ENCODE measurements around the gene SAPCD2. TPM values are rescaled to one million over a fixed set of nuclear protein-coding genes. Genes with fewer than 3 reads are reported as not detected.

Gene SAPCD2
- total and polyA plus RNA-seq, 12 donors = 0.07 to 1.7 (median 0.58) TPM

DNA sequence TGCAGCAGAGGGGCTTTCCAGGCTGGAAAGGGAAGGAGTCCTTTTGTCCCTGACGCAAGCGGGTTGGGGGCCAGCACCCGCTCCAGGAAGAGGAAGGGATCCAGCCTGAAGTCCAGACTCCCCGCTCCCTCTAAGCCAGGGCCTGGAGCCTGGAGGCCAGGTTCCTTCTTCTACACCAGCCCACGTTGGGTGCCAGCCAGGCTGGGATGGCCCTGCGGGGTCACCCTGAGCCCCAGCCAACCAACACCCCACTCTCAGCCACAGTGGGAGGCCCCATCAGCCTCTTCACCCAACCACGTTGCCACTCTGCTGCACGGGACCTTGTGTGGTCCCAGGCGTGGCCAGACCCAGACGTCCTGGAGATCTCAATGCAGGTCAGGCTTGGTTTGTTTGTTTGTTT, 37.5 kb downstream of the SAPCD2 start:
- H3K27me3 ChIP-seq = no peaks in the 10 kb centered on the region
- intact Hi-C loops (cut with DNase I) = loop anchor here (5.0 kb wide), 2 partner anchors 91 to 246 kb away; partner anchors contain the start of gene FBXW5 (in 1 of the 2)
- peak in 6 of 7 donors; percentile 44 to 74 (median 58) for DNase-seq
- H3K9me3 ChIP-seq (replicated peaks in 1 of 3) = no peaks in the 10 kb centered on the region
- 74 to 98% (median 76%) methylated on average over 4 to 10 of the region's 10 CpGs for WGBS, 4 donors
- TF ChIP-seq, protein P1, sequence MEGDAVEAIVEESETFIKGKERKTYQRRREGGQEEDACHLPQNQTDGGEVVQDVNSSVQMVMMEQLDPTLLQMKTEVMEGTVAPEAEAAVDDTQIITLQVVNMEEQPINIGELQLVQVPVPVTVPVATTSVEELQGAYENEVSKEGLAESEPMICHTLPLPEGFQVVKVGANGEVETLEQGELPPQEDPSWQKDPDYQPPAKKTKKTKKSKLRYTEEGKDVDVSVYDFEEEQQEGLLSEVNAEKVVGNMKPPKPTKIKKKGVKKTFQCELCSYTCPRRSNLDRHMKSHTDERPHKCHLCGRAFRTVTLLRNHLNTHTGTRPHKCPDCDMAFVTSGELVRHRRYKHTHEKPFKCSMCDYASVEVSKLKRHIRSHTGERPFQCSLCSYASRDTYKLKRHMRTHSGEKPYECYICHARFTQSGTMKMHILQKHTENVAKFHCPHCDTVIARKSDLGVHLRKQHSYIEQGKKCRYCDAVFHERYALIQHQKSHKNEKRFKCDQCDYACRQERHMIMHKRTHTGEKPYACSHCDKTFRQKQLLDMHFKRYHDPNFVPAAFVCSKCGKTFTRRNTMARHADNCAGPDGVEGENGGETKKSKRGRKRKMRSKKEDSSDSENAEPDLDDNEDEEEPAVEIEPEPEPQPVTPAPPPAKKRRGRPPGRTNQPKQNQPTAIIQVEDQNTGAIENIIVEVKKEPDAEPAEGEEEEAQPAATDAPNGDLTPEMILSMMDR (IDR thresholded peaks at IDR 0.05) = no peak
- TF ChIP-seq POLR2A (IDR thresholded peaks at IDR 0.05) = no peak
- peak overlapping the region in 1 of 5 donors; percentile 61 for H3K27ac ChIP-seq
- H3K4me1 ChIP-seq (replicated peaks in 1 of 2) = peaks cover 9 to 28% of the 10 kb centered on the region in 2 donors
- no peaks in the 10 kb centered on the region for H3K36me3 ChIP-seq (replicated peaks in 1 of 2)
- H3K4me3 ChIP-seq = peak overlapping the region in 1 of 4 donors; percentile 29

DNA sequence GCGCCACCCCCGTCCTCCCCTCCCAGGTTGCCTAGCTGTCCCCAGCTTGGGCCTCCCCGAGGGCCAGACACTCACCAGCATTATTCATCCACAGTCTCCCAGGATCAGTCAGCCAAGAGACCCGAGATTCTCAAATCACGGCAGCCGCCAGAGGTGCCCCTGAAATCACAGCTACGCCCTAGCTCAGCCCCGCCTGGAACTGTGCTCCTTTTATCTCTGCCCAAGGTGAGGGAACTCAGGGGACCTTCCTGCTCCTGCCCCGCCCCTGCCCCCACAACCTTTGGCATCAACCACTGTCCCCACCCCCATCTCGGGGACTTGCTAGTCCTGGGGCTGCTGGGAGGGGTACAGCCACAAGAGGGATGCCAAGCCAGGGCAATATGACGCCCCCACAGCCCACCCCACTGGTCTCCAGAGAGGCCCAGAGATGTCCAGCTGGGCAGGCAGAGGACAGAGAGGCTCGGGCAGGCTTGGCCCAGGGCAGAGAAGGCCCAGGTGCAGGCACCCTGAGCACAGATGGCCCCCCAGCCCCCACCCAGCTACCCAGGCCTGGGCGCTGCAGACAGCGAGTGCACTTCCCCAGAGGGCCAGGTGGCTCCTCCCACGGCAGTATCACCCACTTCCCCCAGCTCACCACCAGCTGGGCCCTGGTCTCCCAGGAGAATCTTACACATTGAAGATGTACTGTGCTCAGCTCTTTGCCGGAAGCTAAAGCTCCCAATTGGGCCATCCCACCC, 38.3 kb downstream of the SAPCD2 start, which contains the start of gene FUT7:
Gene FUT7, minus strand, starts transcription at position 185 of the 737 bp plus-strand sequence. Its CDS starts 97 bp downstream, at position 88.
- H3K27ac ChIP-seq = peak within 1 kb of the TSS in 1 of 5 donors; percentile 61
- WGBS, 4 donors = 27 to 48% (median 31%) methylated on average over 4 to 16 of the region's 16 CpGs
- no peak within 1 kb of the TSS for H3K4me3 ChIP-seq
- TF ChIP-seq, protein P1 (IDR thresholded peaks at IDR 0.05) = no peak
- TF ChIP-seq POLR2A (IDR thresholded peaks at IDR 0.05) = no peak
- no peaks in the 10 kb centered on the region for H3K36me3 ChIP-seq (replicated peaks in 1 of 2)
- H3K4me1 ChIP-seq (replicated peaks in 1 of 2) = peaks cover 9 to 33% of the 10 kb centered on the region in 2 donors
- intact Hi-C loops (cut with DNase I) = loop anchor here (5.0 kb wide), 2 partner anchors 90 to 245 kb away; partner anchors contain the start of gene FBXW5 (in 1 of the 2)
- DNase-seq = no peak
- no peaks in the 10 kb centered on the region for H3K9me3 ChIP-seq (replicated peaks in 1 of 3)
- no peaks in the 10 kb centered on the region for H3K27me3 ChIP-seq

DNA sequence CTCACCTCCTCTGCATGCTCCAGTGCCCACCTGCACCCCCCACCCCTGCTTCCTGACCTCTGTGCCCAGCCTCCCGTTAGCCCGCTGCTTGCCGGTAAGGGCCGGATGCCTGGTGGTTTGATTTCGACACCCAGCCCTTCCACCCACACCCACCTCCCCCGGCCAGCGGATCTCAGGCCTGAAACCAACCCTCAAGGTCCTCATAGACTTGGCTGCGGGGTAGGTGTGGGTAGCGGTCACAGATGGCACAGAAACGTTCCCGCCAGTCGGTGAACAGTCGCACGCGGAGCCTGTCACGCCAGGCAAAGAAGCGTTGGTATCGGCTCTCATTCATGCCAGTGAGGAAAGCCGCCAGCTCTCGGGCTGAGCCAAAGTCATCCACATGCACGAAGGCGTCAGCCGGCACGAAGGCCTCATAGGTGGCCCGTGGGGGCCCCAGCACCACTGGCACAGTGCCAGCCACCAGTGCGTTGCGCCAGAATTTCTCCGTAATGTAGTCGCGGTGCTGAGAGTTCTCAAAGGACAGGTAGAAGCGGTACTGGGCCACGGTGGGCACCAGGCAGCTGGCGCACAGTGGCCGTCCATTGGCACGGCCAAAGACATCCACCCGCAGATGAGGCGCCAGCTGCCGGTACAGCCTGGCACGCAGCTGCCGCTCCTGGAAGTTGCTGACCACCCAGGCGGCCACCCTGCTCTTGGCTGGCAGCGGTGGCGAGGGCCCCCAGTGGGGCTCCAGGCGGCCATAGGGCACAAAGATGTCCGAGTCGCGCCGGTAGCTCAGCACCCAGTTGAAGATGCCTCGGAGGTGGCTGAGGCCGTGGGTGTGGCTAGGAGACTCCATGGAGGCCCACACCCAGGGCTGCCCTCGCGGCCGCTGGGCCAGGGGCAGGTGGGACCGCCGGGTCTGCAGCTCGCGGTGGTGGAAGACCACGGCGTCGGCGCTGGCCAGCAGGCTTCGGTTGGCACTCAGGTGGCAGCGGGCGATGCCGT, 39.5 kb downstream of the SAPCD2 start:
- WGBS, 4 donors = 73 to 81% (median 77%) methylated on average over 33 to 65 of the region's 65 CpGs
- intact Hi-C loops (cut with DNase I) = loop anchor here (5.0 kb wide), 2 partner anchors 89 to 244 kb away; partner anchors contain the start of gene FBXW5 (in 1 of the 2)
- Histone ChIP-seq H3K4me1 (replicated peaks in 1 of 2) (peaks cover 9 to 38% of the 10 kb centered on the region in 2 donors), H3K4me3 (no peak overlapping the region), H3K9me3 (replicated peaks in 1 of 3) (no peaks in the 10 kb centered on the region), H3K27ac (no peak overlapping the region), H3K27me3 (no peaks in the 10 kb centered on the region), H3K36me3 (replicated peaks in 1 of 2) (no peaks in the 10 kb centered on the region)
- no peak for DNase-seq
- TF ChIP-seq, protein P1 (IDR thresholded peaks at IDR 0.05) = no peak
